Small intestine (tissue), 7 donors: ENCODE measurements around the gene SH3BP5L. TPM values are rescaled to one million over a fixed set of nuclear protein-coding genes. Genes with fewer than 3 reads are reported as not detected.
"Not testable (repeated sequence)": the region's sequence is repeated elsewhere in the genome, so short reads cannot be mapped to it uniquely, and the experiment has no call there.

ENCODE experiments used
- DNase-seq, 2 donors: peaks; one replicate each; pipeline versions ENCODE4 v3.0.0 to v3.0.0-alpha.2; 2013
- FAIRE-seq: peaks from 2 replicates; lab custom pipeline; 2012; peaks lifted over from hg19 to GRCh38; lab: Jason Lieb, UNC
- H3K27ac ChIP-seq, 3 donors: one replicate each; pipeline ENCODE4 v1.5.1; 2013; ENCODE audit warnings: low read length in 2 of 3, mild to moderate bottlenecking in 2 of 3, control low read depth in 1 of 3, inconsistent platforms in 1 of 3, low read depth in 1 of 3, moderate library complexity in 1 of 3
- H3K27me3 ChIP-seq, 3 donors: one replicate each; pipeline ENCODE4 v1.6.1; 2013; ENCODE audit warnings: low read length in 3 of 3, inconsistent platforms in 1 of 3; ENCODE audit not compliant: control insufficient read depth in 3 of 3, insufficient read depth in 3 of 3
- H3K36me3 ChIP-seq, 3 donors: one replicate each; pipeline ENCODE4 v1.6.1; 2013; ENCODE audit warnings: low read length in 3 of 3, inconsistent platforms in 1 of 3, low read depth in 1 of 3, mild to moderate bottlenecking in 1 of 3, moderate library complexity in 1 of 3; ENCODE audit not compliant: control insufficient read depth in 3 of 3, insufficient read depth in 2 of 3
- H3K4me1 ChIP-seq, 3 donors: one replicate each; pipeline ENCODE4 v1.6.1; 2013; ENCODE audit warnings: low read length in 2 of 3, inconsistent platforms in 1 of 3, low read depth in 1 of 3, mild to moderate bottlenecking in 1 of 3, moderate library complexity in 1 of 3; ENCODE audit not compliant: control insufficient read depth in 3 of 3, insufficient read depth in 2 of 3
- H3K4me3 ChIP-seq, 3 donors: one replicate each; pipeline ENCODE4 v1.5.1; 2013; ENCODE audit warnings: low read length in 3 of 3, control low read depth in 1 of 3, inconsistent platforms in 1 of 3, low read depth in 1 of 3, mild to moderate bottlenecking in 1 of 3, moderate library complexity in 1 of 3
- H3K9me3 ChIP-seq, 2 donors: one replicate each; pipeline ENCODE4 v1.6.1; 2013; ENCODE audit warnings: low read depth in 1 of 2, low read length in 1 of 2; ENCODE audit not compliant: control insufficient read depth in 2 of 2, insufficient read depth in 1 of 2
- WGBS, 3 donors: extraction: QIAGEN DNeasy Blood & Tissue Kit; methylation state at CpG; one replicate each; pipeline ENCODE4 v1.1.7; 2013; 5-methylcytosine and 5-hydroxymethylcytosine counted together
- polyA plus RNA-seq, 4 donors: library from polyadenylated mRNA; stranded (reverse) in 3 of 4; unstranded in 1 of 4; fragments of 200-250 nt in 3 of 4; fragments of 120-200 nt in 1 of 4; gene quantifications; one replicate each; pipeline versions ENCODE4 v1.2.1 to v1.2.3, GENCODE V29; 2013
- donor health status: healthy with polysubstance abuse.
- donor health status: control.
- donor health status: control.
- donor health status: Bipolar disorder and iron deficiency.
- donor health status: healthy.

The SH3BP5L gene
- polyA plus RNA-seq, 4 donors = 19.1 to 38.0 (median 28.9) TPM

DNA sequence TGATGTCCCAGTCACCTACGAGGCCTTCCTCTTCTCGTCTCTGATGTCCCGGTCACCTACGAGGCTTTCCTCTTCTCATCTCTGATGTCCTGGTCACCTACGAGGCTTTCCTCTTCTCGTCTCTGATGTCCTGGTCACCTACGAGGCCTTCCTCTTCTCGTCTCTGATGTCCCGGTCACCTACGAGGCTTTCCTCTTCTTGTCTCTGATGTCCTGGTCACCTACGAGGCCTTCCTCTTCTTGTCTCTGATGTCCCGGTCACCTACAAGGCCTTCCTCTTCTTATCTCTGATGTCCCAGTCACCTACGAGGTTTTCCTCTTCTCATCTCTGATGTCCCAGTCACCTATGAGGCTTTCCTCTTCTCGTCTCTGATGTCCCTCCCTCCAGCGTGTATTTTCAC, 22.2 kb downstream of the SH3BP5L start:
- not testable (repeated sequence) for FAIRE-seq, H3K27me3 ChIP-seq, DNase-seq, H3K36me3 ChIP-seq, H3K4me3 ChIP-seq
- Histone ChIP-seq H3K27ac (peak overlapping the region in 1 of 3 donors; percentile 83), H3K9me3 (peaks cover 0 to 11% of the 10 kb centered on the region in 2 donors), H3K4me1 (peaks cover 0 to 44% (median 8%) of the 10 kb centered on the region in 3 donors)
- WGBS, 3 donors = 88 to 93% (median 90%) methylated on average over 15 of the region's 15 CpGs

GRCh38 chr1:248802454-248802853, 23.3 kb downstream of the SH3BP5L start:
- peak overlapping the region in 1 of 3 donors; percentile 27 for H3K27ac ChIP-seq
- no peaks in the 10 kb centered on the region for H3K27me3 ChIP-seq
- 13 to 62% (median 48%) methylated on average over 6 of the region's 6 CpGs for WGBS, 3 donors
- peaks cover 0 to 11% of the 10 kb centered on the region in 2 donors for H3K9me3 ChIP-seq
- H3K4me3 ChIP-seq = no peak overlapping the region
- no peaks in the 10 kb centered on the region for H3K36me3 ChIP-seq
- FAIRE-seq (no peak), DNase-seq (peak in 1 of 2 donors; percentile 88)
- H3K4me1 ChIP-seq = peaks cover 0 to 44% (median 8%) of the 10 kb centered on the region in 3 donors

DNA sequence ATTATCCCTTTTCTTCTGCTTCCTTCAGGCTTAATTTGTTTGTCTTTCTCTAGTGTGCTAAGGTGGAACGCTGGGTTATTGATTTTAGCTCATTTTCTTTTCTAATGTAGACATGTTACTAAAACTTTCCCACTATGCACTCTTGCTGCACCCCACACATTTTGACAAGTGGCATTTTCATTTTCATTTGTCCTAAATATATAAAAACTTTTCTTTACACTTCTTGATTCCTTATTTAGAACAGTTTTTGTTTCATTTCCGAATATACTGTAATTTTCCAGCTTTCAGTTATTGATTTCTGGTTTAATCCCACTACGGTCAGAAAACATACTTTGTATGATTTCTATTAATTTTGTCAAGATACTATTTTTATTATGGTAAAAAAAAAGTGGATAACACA, 25.3 kb downstream of the SH3BP5L start:
- DNase-seq (no peak), FAIRE-seq (no peak)
- Histone ChIP-seq H3K27me3 (no peaks in the 10 kb centered on the region), H3K36me3 (no peaks in the 10 kb centered on the region), H3K27ac (no peak overlapping the region), H3K4me3 (no peak overlapping the region), H3K9me3 (peaks cover 0 to 15% of the 10 kb centered on the region in 2 donors), H3K4me1 (peaks cover 0 to 27% (median 5%) of the 10 kb centered on the region in 3 donors)
- WGBS, 3 donors = 70 to 76% (median 71%) methylated on average over 3 of the region's 3 CpGs

DNA sequence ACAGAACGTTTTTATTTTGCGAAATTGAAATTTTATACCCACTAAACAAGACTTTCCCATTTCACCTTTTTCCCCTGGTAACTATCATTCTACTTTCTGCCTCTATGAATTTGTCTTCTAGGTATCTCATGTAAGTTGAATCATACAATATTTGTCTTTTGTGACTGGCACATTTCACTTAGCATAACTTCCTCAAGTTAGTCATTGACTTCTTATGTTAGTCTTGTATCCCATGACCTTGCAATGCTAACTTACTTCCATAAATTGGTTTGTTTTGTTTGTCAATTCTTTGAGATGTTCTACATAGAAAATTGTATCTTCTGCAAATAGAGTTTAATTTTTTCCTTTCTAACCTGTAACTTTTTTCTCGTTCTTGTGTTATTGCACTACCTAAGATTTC, 26.9 kb downstream of the SH3BP5L start:
- 87 to 89% (median 88%) methylated on average over 3 of the region's 3 CpGs for WGBS, 3 donors
- Histone ChIP-seq H3K27ac (no peak overlapping the region), H3K27me3 (no peaks in the 10 kb centered on the region), H3K4me3 (no peak overlapping the region), H3K4me1 (peaks cover 0 to 12% (median 3%) of the 10 kb centered on the region in 3 donors), H3K9me3 (peaks cover 0 to 25% of the 10 kb centered on the region in 2 donors), H3K36me3 (no peaks in the 10 kb centered on the region)
- DNase-seq (no peak), FAIRE-seq (no peak)

- peaks cover 0 to 12% (median 0%) of the 10 kb centered on the region in 3 donors for H3K4me1 ChIP-seq
- 83 to 88% (median 86%) methylated on average over 5 of the region's 5 CpGs for WGBS, 3 donors
- FAIRE-seq, H3K27me3 ChIP-seq, H3K27ac ChIP-seq, H3K4me3 ChIP-seq, DNase-seq, H3K36me3 ChIP-seq: not testable (repeated sequence)
- H3K9me3 ChIP-seq = peaks cover 0 to 36% of the 10 kb centered on the region in 2 donors
Measured at GRCh38 chr1:248794663-248795062, 31.1 kb downstream of the SH3BP5L start.

- H3K27ac ChIP-seq = no peak overlapping the region
- peaks cover 0 to 19% (median 5%) of the 10 kb centered on the region in 3 donors for H3K4me1 ChIP-seq
- FAIRE-seq (no peak), DNase-seq (no peak)
- no peaks in the 10 kb centered on the region for H3K36me3 ChIP-seq
- no peaks in the 10 kb centered on the region for H3K27me3 ChIP-seq
- no peak overlapping the region for H3K4me3 ChIP-seq
- peaks cover 0 to 36% of the 10 kb centered on the region in 2 donors for H3K9me3 ChIP-seq
Measured at GRCh38 chr1:248793592-248793991, 32.1 kb downstream of the SH3BP5L start.

GRCh38 chr1:248792342-248792741, 33.4 kb downstream of the SH3BP5L start:
- 74 to 94% (median 82%) methylated on average over 5 of the region's 5 CpGs for WGBS, 3 donors
- Histone ChIP-seq H3K4me3 (no peak overlapping the region), H3K36me3 (no peaks in the 10 kb centered on the region), H3K9me3 (peaks cover 0 to 36% of the 10 kb centered on the region in 2 donors), H3K27me3 (no peaks in the 10 kb centered on the region), H3K4me1 (peaks cover 2 to 24% (median 7%) of the 10 kb centered on the region in 3 donors), H3K27ac (no peak overlapping the region)
- FAIRE-seq (no peak), DNase-seq (no peak)

DNA sequence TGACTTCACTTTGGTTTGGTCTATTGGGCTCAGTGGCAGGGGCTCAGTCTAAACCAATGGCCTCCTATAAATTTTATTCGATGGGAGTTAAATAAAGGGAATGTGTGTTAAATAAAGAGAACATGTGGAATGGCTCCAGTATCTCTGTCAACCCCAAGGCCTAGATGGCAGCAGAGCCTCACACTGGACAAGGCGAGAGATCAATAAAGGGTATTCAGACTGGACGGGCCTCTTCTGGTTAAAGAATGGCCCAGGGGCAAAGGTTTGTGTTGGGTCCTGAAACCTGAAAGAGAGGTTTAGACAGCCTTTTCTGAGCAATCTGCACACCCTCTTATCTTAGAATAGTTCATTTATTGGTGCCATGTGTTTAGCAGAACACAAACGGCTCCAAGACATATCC, 34.7 kb downstream of the SH3BP5L start:
- peak; percentile 62 to 77 for DNase-seq
- no peak overlapping the region for H3K4me3 ChIP-seq
- H3K27ac ChIP-seq = peak overlapping the region in 1 of 3 donors; percentile 65
- 42 to 72% (median 46%) methylated on average over 4 of the region's 4 CpGs for WGBS, 3 donors
- no peaks in the 10 kb centered on the region for H3K27me3 ChIP-seq
- H3K36me3 ChIP-seq = no peaks in the 10 kb centered on the region
- peaks cover 0 to 36% of the 10 kb centered on the region in 2 donors for H3K9me3 ChIP-seq
- H3K4me1 ChIP-seq = peaks cover 2 to 24% (median 12%) of the 10 kb centered on the region in 3 donors
- no peak for FAIRE-seq

- H3K4me3 ChIP-seq = no peak overlapping the region
- H3K4me1 ChIP-seq = peaks cover 2 to 24% (median 12%) of the 10 kb centered on the region in 3 donors
- H3K27me3 ChIP-seq = no peaks in the 10 kb centered on the region
- 82 to 88% (median 85%) methylated on average over 5 of the region's 5 CpGs for WGBS, 3 donors
- peak overlapping the region in 1 of 3 donors; percentile 65 for H3K27ac ChIP-seq
- FAIRE-seq = no peak
- H3K36me3 ChIP-seq = no peaks in the 10 kb centered on the region
- DNase-seq = no peak
- peaks cover 0 to 32% of the 10 kb centered on the region in 2 donors for H3K9me3 ChIP-seq
Measured at GRCh38 chr1:248790456-248790855, 35.3 kb downstream of the SH3BP5L start.
